Activated effector memory CD4-positive, alpha-beta T cell treated with Interleukin-2 at 50 U/mL for 16 hours (primary cell): Measurements from ENCODE around the gene WNT5B.

Experiments used
- DNase-seq: peaks from one replicate; pipeline ENCODE4 v3.0.0-alpha.2; 2020

WNT5B gene

DNA sequence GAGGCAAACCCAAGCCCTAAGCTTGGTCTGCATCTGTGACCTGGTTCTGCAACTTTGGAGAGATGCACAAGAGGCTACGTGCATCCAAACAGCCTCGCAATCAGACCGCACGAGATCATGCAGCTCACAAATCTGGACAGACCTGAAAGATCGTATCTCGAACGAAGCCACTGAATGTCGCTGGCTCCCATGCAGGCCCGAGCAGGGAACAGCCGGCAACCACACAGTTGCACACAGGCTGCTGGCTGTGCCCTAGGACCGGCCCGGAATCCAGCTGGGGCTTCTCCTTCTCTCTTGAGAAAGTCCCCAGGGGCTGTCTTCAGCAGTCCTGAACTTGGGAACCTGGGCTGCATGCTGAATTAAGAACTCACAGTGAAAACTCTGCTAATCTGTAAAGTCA lies 27.9 kb downstream of the WNT5B start:
- DNase-seq: no peak

- no peak for DNase-seq
Observed at GRCh38 chr12:1657688-1658087, 28.7 kb downstream of the WNT5B start.

DNA sequence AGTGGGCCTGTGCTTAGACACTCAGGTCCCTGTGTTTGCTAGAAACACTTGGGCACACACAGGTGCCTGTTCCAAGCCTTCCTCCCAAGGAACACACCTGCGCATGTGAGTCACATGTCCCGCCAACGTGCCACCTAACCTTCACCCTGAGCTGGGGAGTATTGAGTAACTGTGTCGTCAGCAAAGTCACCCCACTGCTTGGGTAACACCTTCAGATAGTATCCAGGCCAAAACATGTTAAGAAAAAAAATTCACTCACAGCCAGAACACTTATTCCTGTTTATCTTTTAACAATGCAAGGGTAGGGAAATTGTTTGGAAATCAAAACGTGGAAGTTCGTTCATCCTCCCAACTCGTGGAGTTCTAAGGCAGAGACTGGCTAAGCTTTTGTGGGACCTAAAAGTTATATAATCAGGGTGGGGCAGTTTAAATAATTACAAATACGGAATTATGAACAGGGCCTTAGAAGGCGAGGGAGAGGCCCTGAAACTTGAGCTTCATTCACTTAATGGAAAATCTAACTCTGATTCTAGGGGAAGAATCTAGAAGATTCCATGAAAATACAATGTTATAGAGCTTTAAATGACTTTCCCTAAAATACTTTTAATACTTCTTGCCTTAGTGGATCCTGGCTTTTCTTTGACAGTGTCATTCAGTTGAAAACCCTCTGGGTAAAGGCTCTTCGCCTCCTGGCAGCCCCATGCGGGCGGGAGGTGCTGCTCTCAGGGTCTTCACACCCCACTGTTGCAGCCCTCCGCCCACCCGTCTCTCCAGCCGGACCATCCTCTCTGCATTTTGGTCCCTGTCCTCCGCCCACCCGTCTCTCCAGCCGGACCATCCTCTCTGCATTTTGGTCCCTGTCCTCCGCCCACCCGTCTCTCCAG lies 31.5 kb downstream of the WNT5B start:
- peak; percentile 24 for DNase-seq

DNA sequence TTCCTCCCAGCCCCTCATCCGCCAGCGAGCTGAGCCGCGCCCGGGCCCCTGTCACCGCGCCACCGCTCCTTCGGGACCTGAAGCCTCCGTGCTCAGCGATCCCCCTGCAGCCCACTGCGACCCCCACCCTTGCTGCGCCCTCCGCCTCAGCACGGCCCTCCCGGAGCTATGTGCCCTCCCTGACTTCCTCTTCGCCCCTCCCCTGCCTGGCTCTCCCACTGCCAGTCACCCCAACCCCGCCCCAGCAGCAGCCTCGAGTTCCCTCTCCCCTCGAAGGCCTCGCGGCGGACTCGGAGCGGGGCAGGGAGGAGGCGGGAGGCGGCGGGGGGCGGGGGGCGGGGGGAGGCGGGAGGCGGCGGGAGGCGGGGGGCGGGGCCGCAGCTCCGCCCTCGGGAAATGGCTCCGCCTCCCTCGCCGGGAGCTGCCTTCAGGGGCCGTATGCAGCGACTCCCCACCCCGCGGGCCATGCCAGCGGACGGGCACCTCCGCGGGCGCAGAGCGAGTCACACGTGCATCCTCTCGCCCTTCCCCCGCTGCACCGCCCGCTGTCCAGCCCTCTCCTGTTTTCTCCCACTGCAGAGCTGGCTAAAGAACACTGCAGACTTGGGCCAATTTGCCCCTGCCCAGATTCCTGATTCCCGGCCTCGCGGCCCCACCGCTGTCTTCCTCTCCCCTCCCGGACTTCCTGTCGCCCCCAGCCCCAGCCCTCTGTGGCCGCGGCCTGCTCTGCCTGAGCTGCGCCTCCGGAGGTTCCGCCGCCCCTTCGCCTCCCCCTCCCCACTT lies 32.7 kb downstream of the WNT5B start:
- peak; percentile 74 for DNase-seq

GRCh38 chr12:1662761-1663439 lies 33.9 kb downstream of the WNT5B start:
- peak; percentile 19 for DNase-seq

- no peak for DNase-seq
Observed at GRCh38 chr12:1663440-1664132, 34.6 kb downstream of the WNT5B start.

GRCh38 chr12:1665366-1665765 lies 36.3 kb downstream of the WNT5B start:
- no peak for DNase-seq

DNA sequence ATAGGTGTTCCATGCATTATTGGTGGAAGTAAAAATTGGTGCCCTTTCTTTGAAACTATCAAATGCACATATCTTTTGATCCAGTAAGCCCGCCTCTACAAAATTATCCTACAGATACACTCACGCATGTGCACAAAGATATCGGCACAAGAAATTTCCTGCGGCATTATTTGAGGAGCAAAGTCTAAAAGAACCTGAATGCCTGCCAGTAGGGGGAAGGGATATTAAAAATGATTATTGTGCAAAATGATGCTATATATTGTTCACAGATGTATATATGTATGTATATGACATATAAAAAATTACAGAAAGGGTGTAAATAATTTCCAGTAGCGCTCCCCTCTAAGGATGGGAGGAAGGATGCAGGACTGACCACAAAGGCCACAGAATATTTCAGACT lies 37.2 kb downstream of the WNT5B start:
- no peak for DNase-seq

DNA sequence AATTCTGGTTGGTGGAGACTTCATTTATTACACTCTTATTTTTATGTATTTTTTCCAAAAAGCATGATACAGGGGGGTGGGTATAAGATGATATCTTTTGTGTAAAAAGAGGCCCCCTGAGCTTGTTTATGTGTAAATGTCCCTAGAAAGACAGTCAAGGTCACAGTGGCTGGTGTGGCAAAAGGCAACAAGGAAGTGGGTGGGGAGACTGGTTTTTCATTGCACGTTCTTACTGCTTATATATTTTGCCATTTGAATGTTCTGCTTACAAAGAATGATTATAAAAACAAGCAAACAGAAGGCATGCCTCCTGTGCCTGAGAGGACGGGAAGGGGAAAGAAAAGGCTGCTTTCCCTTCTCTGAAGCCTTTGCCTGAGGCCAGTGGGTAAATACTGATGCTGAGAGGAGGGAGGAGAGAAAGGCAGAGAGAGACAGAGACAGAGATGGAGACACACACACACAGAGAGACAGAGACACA lies 37.7 kb downstream of the WNT5B start:
- DNase-seq: no peak

DNA sequence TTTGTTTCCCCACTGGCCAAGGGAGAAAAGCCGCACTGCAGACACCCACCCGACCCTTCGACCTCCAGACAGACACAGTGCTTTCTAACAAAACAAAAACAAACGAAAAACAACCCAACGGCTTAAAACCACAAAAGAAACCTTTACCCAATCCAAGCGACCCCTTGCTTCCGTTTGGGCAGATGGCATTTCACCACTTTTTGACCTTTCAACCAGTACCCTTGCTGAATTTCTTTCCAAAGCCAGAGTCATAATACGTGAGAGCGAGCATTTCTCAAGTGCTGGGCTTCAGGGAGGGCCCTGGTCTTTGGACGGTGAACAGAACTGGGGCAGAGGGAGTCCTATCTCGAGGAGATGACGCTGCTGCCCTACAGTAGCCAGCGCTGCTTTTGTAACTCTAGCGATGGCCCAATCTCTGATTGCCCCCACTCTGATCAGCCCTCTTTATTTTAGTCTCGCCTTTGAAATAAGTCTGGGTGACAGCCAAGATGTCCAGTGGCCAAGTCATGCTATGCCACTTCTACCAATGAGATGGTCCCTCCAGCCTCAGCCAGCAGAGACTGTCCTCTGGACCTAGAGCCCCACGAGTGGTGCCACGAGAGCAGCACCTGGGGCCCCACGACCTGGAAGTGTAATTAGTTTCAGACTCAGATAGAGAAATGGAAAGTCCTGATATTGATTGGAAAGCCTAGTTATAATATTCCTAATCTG lies 40.0 kb downstream of the WNT5B start:
- no peak for DNase-seq

- no peak for DNase-seq
Observed at GRCh38 chr12:1670358-1671268, 41.6 kb downstream of the WNT5B start.

GRCh38 chr12:1676043-1676442 lies 47.0 kb downstream of the WNT5B start:
- no peak for DNase-seq

DNA sequence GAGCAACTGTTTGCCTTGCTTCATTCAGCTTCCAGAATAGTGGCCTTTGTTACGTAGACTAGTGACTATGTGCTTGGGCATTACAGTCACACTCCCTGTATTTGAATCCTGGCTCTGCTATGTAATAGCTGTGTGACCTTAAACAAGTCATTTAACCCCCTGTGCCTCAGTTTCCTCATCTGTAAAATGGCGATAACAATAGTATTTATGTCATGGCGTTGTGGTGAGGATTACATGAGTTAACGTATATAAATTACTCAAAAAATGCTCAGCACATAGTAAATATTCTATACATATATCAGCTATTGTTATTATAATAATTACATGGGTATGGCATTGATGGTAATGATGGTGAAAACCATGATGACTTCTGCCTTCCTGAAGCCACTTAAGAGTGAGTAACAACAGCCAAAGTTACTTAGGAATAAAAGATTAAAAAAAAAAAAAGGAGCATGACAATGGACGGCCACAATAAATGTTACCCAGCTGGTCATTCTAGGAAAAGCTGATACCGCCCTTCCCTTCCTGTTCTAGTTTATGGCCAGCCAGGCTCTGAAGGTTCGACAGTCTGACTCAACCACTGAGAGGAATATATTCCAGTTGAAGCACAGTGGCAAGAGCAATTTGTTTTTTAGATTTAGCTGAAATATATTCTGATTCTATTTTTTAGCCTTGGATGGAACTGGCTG lies 51.9 kb downstream of the WNT5B start:
- DNase-seq: no peak

DNA sequence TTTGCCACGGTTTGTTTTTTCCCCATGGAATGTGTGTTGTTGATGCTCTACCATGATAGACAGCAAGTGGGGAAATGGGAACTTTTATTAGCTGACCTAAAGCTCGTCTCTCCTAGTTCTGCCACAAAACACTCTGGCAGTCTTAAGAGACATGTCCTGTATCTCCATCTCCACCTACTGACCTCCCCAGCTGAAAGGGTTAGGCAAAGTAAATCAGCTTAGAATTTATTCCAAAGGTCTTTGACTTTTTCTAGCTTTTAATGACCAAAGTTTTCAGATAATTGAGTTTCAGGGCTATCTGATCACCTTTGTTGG lies 52.4 kb downstream of the WNT5B start:
- DNase-seq: no peak

DNA sequence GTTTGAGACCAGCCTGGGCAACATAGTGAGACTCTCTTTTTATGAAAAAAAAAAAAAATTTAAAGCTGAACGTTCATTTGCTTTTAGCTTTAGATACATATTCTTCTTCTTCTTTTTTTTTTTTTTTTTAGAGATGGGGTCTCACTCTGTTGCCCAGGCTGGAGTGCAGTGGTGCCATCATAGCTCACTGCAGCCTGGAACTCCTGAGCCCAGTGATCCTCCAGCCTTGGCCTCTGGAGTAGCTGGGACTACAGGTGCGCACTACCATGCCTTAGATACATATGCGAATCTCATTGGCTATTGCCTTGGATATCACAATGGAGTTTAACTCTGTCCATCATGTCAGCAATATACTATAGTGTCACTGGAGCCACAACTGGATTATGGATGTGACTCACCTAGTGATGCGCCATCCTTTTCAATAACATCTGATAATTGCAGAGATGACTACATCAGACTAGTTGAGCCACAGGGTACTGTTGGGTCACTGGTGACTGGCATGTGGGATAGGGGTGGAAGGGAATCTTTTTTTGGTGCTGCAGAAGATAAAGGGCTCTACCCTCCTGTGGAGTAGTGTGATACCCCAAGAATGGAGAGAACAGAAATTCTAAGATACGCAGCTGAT lies 59.2 kb downstream of the WNT5B start:
- no peak for DNase-seq

DNA sequence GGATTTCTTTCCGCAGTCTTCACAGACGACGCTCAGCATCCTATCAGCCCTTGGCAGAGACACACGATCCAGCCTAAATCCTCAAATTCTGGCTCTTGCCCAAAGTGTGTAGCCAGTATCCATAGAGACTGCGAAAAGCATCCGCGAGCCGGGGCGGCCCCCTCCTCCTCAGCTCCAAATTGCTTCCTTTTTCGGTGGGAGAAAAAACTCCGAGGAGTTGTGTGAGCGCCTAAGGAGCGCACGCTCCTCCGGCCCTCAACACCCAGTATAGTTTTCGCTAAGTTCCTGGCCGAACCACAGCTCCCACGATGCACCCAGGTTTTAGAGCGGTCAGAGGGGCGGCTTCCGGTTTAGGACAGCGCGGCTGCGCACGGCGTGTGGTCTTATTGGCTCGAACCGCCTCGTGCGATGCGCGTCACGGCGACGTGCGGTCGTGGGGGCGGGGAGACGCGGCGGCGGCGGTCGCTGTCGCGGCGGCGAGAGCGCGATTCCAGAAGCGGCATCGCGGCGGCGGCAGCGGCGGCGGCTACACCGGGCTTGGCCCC lies 61.6 kb downstream of the WNT5B start, which contains the start of gene ADIPOR2:
TSS of gene ADIPOR2 (plus strand) at position 493 of the 545 bp plus-strand sequence. CDS start 63,274 bp downstream, outside the sequence.
- peak; percentile 91 for DNase-seq

GRCh38 chr12:1691123-1692007 lies 62.3 kb downstream of the WNT5B start:
- DNase-seq: peak; percentile 4

DNA sequence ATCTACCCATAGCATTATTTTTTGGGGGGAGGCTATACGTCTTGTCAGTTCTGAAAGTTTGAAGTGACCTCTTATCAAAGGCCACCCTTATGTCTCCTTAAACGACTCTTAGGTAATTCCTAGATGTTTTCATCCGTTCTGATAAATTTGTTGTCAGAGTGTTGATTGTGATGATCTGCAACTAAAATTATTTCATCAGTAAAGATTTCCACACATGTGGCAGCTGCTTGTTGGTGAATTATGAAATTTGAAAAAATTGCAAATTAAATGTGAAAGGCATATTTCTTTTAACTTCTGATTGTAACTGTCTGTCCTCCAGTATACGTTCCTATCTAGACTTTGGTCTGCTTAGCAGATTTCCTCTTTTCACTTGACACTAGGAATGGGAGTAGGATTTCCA lies 63.2 kb downstream of the WNT5B start:
- DNase-seq: no peak
